Transverse colon (tissue), 4 donors: ENCODE results near the gene INPP4B. TPM values are rescaled to one million over a fixed set of nuclear protein-coding genes. Genes with fewer than 3 reads are reported as not detected.
A peak's percentile ranks its signal among the peaks of the same experiment; 100 is the strongest.

Experiments used
- DNase-seq: peaks from one replicate; pipeline ENCODE4 v3.0.0-alpha.2; 2019
- H3K27ac ChIP-seq, 4 donors: fragments of 200-600 bp; sonication (generic); 2 replicates each; pipeline ENCODE4 v1.5.1; 2016 to 2018; ENCODE audit warnings: inconsistent platforms in 4 of 4
- H3K27me3 ChIP-seq: fragments of 200-600 bp; sonication (generic); 2 replicates; pipeline ENCODE4 v1.5.1; 2017; ENCODE audit warnings: inconsistent platforms
- H3K36me3 ChIP-seq, 4 donors: fragments of 200-600 bp; sonication (generic); 2 replicates each; pipeline ENCODE4 v1.5.1; 2017 to 2019; ENCODE audit warnings: inconsistent platforms in 4 of 4
- H3K4me1 ChIP-seq, 4 donors: fragments of 200-600 bp; sonication (generic); 2 replicates each; pipeline ENCODE4 v1.5.1; 2017 to 2020; ENCODE audit warnings: inconsistent platforms in 4 of 4
- H3K4me3 ChIP-seq, 4 donors: fragments of 200-600 bp; sonication (generic); 1 replicate in 1 of 4; 2 replicates in 3 of 4; pipeline versions ENCODE4 v1.5.1 to v1.6.1; 2017 to 2019; ENCODE audit warnings: inconsistent platforms in 4 of 4
- H3K9me3 ChIP-seq, 2 donors: fragments of 200-600 bp; sonication (generic); 2 replicates each; pipeline ENCODE4 v1.5.1; 2017 to 2019; ENCODE audit warnings: inconsistent platforms in 2 of 2
- CTCF ChIP-seq, 5 experiments: fragments of 200-600 bp in 3 of 5; fragments of 450-650 bp in 2 of 5; sonication (generic) in 3 of 5; IDR thresholded peaks; 1 replicate in 2 of 5; 2 replicates in 3 of 5; pipeline ENCODE4 v1.5.1; 2016 to 2017; ENCODE audit warnings: antibody characterized with exemption in 5 of 5, inconsistent platforms in 3 of 5, mild to moderate bottlenecking in 2 of 5, moderate library complexity in 1 of 5
- EP300 ChIP-seq: sonication (generic); formaldehyde crosslinking; IDR thresholded peaks from one replicate; pipeline ENCODE4 v1.6.1; 2017; ENCODE audit warnings: antibody characterized with exemption, low read depth
- POLR2A ChIP-seq: fragments of 450-650 bp; IDR thresholded peaks from one replicate; pipeline ENCODE4 v1.6.1; 2016; ENCODE audit warnings: antibody characterized with exemption, mild to moderate bottlenecking, moderate library complexity
- POLR2AphosphoS5 ChIP-seq, 3 donors: sonication (generic); formaldehyde crosslinking; IDR thresholded peaks; one replicate each; pipeline ENCODE4 v1.6.1; 2016; ENCODE audit warnings: antibody characterized with exemption in 3 of 3
- WGBS, 2 donors: methylation state at CpG; one replicate each; pipeline ENCODE4 v1.1.5; 2018; ENCODE audit warnings: low coverage in 1 of 2; 5-methylcytosine and 5-hydroxymethylcytosine counted together
- in situ Hi-C, 4 donors: fragments of 200-750 bp; cut with MboI; loops; one replicate each; pipeline versions ENCODE4 v1.15.0 to v1.15.1; 2017; ENCODE audit warnings: low sequenced_read_pairs in 3 of 4, low pct_ligation_motif_present in 1 of 4, low pct_unique_long_range_greater_than_20kb in 1 of 4
- intact Hi-C: fragments of 100-400 bp; cut with DNase I; formaldehyde crosslinking; loops from one replicate; pipeline ENCODE4 v1.15.1; 2023; ENCODE audit warnings: low total_unique reads
- total RNA-seq, 4 donors: library from RNA; depleted of rRNA; stranded (reverse); fragments of >200 nt; gene quantifications; one replicate each; pipeline ENCODE4 v1.1.0, GENCODE V29; 2016

Gene INPP4B
- total RNA-seq, 4 donors from 2014 or later: 18.3 to 33.8 (median 31.4) TPM

GRCh38 chr4:142725886-142726285 is 120.2 kb downstream of the INPP4B start:
- intact Hi-C loops (no loop called here), in situ Hi-C loops (no loop called here)
- Histone ChIP-seq H3K4me3 (no peak overlapping the region), H3K9me3 (no peaks in the 10 kb centered on the region), H3K36me3 (no peaks in the 10 kb centered on the region), H3K27me3 (no peaks in the 10 kb centered on the region), H3K4me1 (no peaks in the 10 kb centered on the region), H3K27ac (no peak overlapping the region)
- no peak for DNase-seq
- no peak for TF ChIP-seq POLR2A
- no peak for TF ChIP-seq EP300
- 76 to 82% methylated on average over 2 of the region's 2 CpGs for WGBS, 2 donors

- H3K27ac ChIP-seq: no peak overlapping the region
- no peaks in the 10 kb centered on the region for H3K9me3 ChIP-seq
- no peaks in the 10 kb centered on the region for H3K4me1 ChIP-seq
- in situ Hi-C loops: loop anchor here in 2 of 4 donors (25.0 kb wide), 2 partner anchors 359 to 584 kb away; no protein-coding TSS in a partner anchor
- H3K27me3 ChIP-seq: no peaks in the 10 kb centered on the region
- TF ChIP-seq CTCF (IDR thresholded peaks at IDR 0.05) (no peak), POLR2AphosphoS5 (IDR thresholded peaks at IDR 0.05) (no peak), EP300 (no peak), POLR2A (no peak)
- H3K4me3 ChIP-seq: no peak overlapping the region
- no peaks in the 10 kb centered on the region for H3K36me3 ChIP-seq
- no peak for DNase-seq
- intact Hi-C loops: no loop called here
- 87 to 93% methylated on average over 4 of the region's 4 CpGs for WGBS, 2 donors
Measured at GRCh38 chr4:142721187-142721586, 124.9 kb downstream of the INPP4B start.

DNA sequence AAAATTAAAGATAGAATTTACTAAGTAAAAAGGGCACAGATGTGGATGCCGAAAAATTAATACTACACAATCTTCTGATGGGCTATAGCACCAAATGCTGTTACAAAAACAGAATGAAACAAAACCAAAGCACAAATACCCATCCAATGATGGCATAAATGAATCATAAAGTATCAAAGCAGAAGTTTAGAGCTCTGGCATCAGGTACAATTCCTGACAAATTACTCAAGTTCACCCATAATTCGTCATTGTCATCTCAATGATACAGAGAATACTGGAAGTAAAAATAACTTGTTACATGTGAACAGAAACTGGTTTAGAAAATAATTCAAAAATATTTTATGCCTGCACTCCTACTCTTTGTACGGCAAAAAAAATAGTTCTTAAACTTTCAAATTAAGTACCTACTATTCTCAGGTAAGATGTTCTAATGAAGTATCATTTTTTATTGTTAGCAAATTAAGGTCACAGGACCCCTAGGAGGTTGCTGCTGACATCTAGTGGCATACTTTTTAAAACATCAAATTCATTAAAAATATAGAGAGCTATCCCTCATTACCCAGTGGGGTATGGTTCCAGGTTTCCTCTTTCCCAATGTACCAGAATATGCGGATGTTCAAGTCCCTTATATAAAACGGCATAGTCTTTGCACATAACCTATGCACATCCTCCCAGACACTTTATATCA is 126.1 kb downstream of the INPP4B start:
- no peak for DNase-seq
- TF ChIP-seq POLR2AphosphoS5 (IDR thresholded peaks at IDR 0.05) (no peak), POLR2A (no peak), CTCF (IDR thresholded peaks at IDR 0.05) (peak; percentile 27 to 44 (median 33)), EP300 (no peak)
- no peaks in the 10 kb centered on the region for H3K36me3 ChIP-seq
- H3K4me3 ChIP-seq: no peak overlapping the region
- no peaks in the 10 kb centered on the region for H3K4me1 ChIP-seq
- WGBS, 2 donors: 58 to 59% methylated on average over 5 of the region's 5 CpGs
- no peak overlapping the region for H3K27ac ChIP-seq
- no peaks in the 10 kb centered on the region for H3K27me3 ChIP-seq
- in situ Hi-C loops: loop anchor here in 2 of 4 donors (25.0 kb wide), 2 partner anchors 358 to 583 kb away; no protein-coding TSS in a partner anchor
- H3K9me3 ChIP-seq: no peaks in the 10 kb centered on the region
- intact Hi-C loops: no loop called here

DNA sequence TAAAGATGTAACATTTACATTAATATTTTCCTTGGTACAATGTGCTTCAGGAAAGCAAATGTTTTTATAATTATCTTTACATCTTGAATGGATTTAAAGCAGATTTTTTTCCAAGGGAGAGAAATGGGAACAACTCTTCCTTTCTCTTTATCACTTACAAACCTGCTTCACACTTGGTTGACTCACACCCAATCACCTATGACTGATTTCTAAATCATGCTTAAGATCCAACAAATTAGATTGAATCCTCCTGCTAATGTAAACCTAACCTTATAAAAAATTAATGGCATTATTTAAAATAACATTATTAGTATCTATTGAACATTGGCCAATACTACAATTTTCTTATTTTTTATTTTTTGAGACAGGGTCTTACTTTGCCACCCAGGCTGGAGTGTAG is 127.1 kb downstream of the INPP4B start:
- no peaks in the 10 kb centered on the region for H3K36me3 ChIP-seq
- no peaks in the 10 kb centered on the region for H3K27me3 ChIP-seq
- H3K9me3 ChIP-seq: no peaks in the 10 kb centered on the region
- DNase-seq: no peak
- in situ Hi-C loops: loop anchor here in 2 of 4 donors (25.0 kb wide), 2 partner anchors 357 to 582 kb away; no protein-coding TSS in a partner anchor
- H3K27ac ChIP-seq: no peak overlapping the region
- intact Hi-C loops: no loop called here
- TF ChIP-seq CTCF (IDR thresholded peaks at IDR 0.05): no peak
- TF ChIP-seq POLR2AphosphoS5 (IDR thresholded peaks at IDR 0.05): no peak
- TF ChIP-seq POLR2A: no peak
- TF ChIP-seq EP300: no peak
- no peaks in the 10 kb centered on the region for H3K4me1 ChIP-seq
- H3K4me3 ChIP-seq: no peak overlapping the region
